Gastroesophageal sphincter (tissue), 4 donors: ENCODE measurements around the gene OASL. TPM values are rescaled to one million over a fixed set of nuclear protein-coding genes. Genes with fewer than 3 reads are reported as not detected.

Experiments used
- ATAC-seq: fragments of 150-250 bp; one replicate; pipeline ENCODE4 v1.9.1; 2016; ENCODE audit warnings: mild to moderate bottlenecking, moderate library complexity
- H3K27ac ChIP-seq, 4 donors: fragments of 200-600 bp; sonication (generic) in 3 of 4; 1 replicate in 3 of 4; 2 replicates in 1 of 4; pipeline ENCODE4 v1.5.1; 2016 to 2019
- H3K27me3 ChIP-seq: fragments of 200-600 bp; sonication (generic); one replicate; pipeline ENCODE4 v1.5.1; 2019
- H3K36me3 ChIP-seq, 2 donors: fragments of 200-600 bp; sonication (generic); one replicate each; pipeline ENCODE4 v1.5.1; 2019; ENCODE audit warnings: control low read depth in 1 of 2
- H3K4me1 ChIP-seq, 3 donors: fragments of 200-600 bp; sonication (generic); 1 replicate in 2 of 3; 2 replicates in 1 of 3; pipeline ENCODE4 v1.5.1; 2016 to 2019; ENCODE audit warnings: control low read depth in 2 of 3
- H3K4me3 ChIP-seq, 2 donors: fragments of 200-600 bp; sonication (generic); one replicate each; pipeline ENCODE4 v1.5.1; 2019; ENCODE audit warnings: mild to moderate bottlenecking in 1 of 2, moderate library complexity in 1 of 2
- H3K9me3 ChIP-seq, 3 donors: fragments of 200-600 bp; sonication (generic); one replicate each; pipeline ENCODE4 v1.5.1; 2017 to 2019; ENCODE audit warnings: control low read depth in 2 of 3
- EP300 ChIP-seq: sonication (generic); formaldehyde crosslinking; IDR thresholded peaks from one replicate; pipeline ENCODE4 v1.6.1; 2017; ENCODE audit warnings: antibody characterized with exemption, mild to moderate bottlenecking
- POLR2A ChIP-seq, 2 donors: fragments of 450-650 bp; IDR thresholded peaks; one replicate each; pipeline ENCODE4 v1.6.1; 2017; ENCODE audit warnings: antibody characterized with exemption in 2 of 2, mild to moderate bottlenecking in 2 of 2, moderate library complexity in 1 of 2
- POLR2AphosphoS5 ChIP-seq: sonication (generic); formaldehyde crosslinking; IDR thresholded peaks from one replicate; pipeline ENCODE4 v1.6.1; 2017; ENCODE audit warnings: antibody characterized with exemption
- WGBS, 2 donors: methylation state at CpG; one replicate each; pipeline ENCODE4 v1.1.5; 2018; ENCODE audit warnings: low coverage in 1 of 2; 5-methylcytosine and 5-hydroxymethylcytosine counted together
- total RNA-seq, 4 donors: library from RNA; depleted of rRNA; stranded (reverse); fragments of >200 nt; gene quantifications; one replicate each; pipeline ENCODE4 v1.1.0, GENCODE V29; 2016
- TF ChIP-seq, protein P1 (sequence below), 4 experiments: fragments of 200-600 bp in 2 of 4; fragments of 450-650 bp in 2 of 4; sonication (generic) in 1 of 4; IDR thresholded peaks; one replicate each; pipeline ENCODE4 v1.5.1; 2017 to 2019; ENCODE audit warnings: antibody characterized with exemption in 4 of 4, mild to moderate bottlenecking in 2 of 4, moderate library complexity in 2 of 4

The OASL gene
- total RNA-seq, 4 donors from 2014 or later: 0.31 to 3.0 (median 0.38) TPM

DNA sequence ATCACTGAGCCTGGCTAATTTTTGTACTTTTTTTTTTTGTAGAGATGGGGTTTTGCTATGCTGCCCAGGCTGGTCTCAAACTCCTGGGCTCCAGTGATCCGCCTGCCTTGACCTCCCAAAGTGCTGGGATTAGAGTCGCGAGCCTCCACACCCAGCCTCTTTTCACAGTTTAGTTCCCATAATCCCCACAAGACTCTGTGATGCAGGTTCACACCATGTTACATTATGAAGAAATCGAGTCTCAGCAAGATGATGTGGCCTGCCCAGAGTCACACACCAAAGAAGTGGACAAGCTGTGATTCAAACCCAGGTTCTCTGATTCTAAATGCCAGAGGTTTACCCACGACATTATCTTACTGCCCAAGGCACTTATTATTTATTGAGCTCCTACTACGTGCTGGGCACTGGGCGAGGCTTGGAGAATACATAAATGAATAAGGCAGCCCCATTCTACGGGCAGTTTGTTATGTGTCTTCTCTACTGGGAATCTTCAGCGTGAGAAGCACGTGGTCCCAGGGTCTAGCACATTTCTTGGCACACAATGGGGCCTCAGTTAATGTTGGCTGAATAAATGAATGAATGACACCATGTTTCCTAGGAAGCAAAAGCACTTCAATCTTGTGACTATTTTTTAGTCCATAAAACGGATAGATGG, 23.5 kb upstream of the OASL start:
- TF ChIP-seq POLR2AphosphoS5 (no peak), POLR2A (IDR thresholded peaks at IDR 0.05) (no peak), EP300 (no peak)
- TF ChIP-seq, protein P1, sequence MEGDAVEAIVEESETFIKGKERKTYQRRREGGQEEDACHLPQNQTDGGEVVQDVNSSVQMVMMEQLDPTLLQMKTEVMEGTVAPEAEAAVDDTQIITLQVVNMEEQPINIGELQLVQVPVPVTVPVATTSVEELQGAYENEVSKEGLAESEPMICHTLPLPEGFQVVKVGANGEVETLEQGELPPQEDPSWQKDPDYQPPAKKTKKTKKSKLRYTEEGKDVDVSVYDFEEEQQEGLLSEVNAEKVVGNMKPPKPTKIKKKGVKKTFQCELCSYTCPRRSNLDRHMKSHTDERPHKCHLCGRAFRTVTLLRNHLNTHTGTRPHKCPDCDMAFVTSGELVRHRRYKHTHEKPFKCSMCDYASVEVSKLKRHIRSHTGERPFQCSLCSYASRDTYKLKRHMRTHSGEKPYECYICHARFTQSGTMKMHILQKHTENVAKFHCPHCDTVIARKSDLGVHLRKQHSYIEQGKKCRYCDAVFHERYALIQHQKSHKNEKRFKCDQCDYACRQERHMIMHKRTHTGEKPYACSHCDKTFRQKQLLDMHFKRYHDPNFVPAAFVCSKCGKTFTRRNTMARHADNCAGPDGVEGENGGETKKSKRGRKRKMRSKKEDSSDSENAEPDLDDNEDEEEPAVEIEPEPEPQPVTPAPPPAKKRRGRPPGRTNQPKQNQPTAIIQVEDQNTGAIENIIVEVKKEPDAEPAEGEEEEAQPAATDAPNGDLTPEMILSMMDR (IDR thresholded peaks at IDR 0.05): no peak
- no peaks in the 10 kb centered on the region for H3K36me3 ChIP-seq
- H3K4me3 ChIP-seq: no peak overlapping the region
- H3K27me3 ChIP-seq: peaks cover 34% of the 10 kb centered on the region
- ATAC-seq: no peak
- H3K27ac ChIP-seq: no peak overlapping the region
- H3K9me3 ChIP-seq: no peaks in the 10 kb centered on the region
- peaks cover 0 to 13% (median 0%) of the 10 kb centered on the region in 3 donors for H3K4me1 ChIP-seq
- 79 to 91% methylated on average over 6 to 10 of the region's 11 CpGs for WGBS, 2 donors

DNA sequence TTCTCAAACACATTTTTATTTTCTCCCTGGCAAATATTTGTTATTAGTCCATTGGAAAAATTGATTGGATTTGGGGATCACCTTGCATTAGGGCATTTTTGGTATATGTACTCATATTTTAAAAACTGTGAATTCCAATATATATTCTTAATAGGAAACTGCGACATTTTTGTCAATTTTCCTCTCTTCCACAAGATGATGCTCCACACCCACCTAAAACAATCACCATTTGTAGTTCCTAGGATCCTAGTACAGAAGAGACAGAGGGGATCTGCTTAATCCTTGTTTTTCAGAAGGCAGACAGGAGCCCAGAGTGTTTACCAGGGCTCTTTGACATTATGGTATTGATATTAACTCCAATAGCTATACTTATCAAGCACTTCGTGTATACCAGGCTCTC, 22.8 kb upstream of the OASL start:
- WGBS, 2 donors: 37 to 58% methylated on average over 2 of the region's 2 CpGs
- TF ChIP-seq EP300: no peak
- no peak for TF ChIP-seq POLR2A (IDR thresholded peaks at IDR 0.05)
- no peak for TF ChIP-seq POLR2AphosphoS5
- TF ChIP-seq, protein P1 (IDR thresholded peaks at IDR 0.05): no peak

DNA sequence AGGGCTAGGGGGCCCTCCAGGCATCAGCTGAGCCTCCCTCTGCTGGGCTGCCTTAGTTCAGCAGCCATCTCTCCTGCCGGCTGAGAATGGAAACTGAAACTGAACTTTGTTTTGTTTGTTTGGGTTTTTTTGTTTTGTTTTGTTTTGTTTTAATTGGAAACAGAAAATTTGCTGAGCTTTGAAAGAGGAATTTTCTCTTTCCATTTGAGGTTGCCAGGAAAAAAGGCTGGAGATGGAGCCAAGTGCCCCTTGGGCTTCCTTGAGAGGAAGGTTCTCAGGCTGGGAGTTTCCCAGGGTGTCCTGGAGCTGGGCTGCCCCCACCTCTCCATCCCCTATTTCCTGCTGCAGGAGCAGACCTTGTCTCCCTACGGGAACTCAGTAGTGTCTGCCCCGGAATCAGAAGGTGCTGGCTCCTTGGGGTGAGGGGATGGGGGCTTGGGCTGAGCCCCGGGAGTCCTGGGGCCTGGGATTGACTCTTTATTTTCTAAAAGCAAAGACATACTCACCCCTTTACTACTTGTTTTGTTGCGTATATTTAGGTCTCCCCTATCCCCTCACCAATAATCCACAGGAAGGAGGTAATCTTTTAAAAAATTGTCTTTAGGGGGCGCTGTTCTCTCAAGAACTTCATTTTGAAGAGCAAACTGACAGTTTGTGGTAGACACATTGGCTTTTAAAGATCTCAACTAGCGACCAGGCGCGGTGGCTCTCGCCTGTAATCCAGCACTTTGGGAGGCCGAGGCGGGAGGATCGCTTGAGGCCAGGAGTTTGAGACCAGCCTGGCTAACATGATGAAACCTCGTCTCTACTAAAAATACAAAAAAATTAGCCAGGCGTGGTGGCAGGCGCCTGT, 21.3 kb upstream of the OASL start:
- 19 to 57% methylated on average over 6 to 7 of the region's 16 CpGs for WGBS, 2 donors
- Histone ChIP-seq H3K36me3 (no peaks in the 10 kb centered on the region), H3K9me3 (no peaks in the 10 kb centered on the region), H3K27me3 (peaks cover 30% of the 10 kb centered on the region), H3K4me1 (peaks cover 0 to 13% (median 0%) of the 10 kb centered on the region in 3 donors), H3K27ac (peak overlapping the region in 3 of 4 donors; percentile 7 to 60 (median 36)), H3K4me3 (peak overlapping the region in 1 of 2 donors; percentile 38)
- ATAC-seq: no peak
- TF ChIP-seq, protein P1 (IDR thresholded peaks at IDR 0.05): peak in 3 of 4 experiments; percentile 11 to 38 (median 24)
- no peak for TF ChIP-seq POLR2A (IDR thresholded peaks at IDR 0.05)
- no peak for TF ChIP-seq POLR2AphosphoS5
- TF ChIP-seq EP300: no peak

More for the DNA sequence above, 22.8 kb upstream of the OASL start:
- Histone ChIP-seq H3K27me3 (peaks cover 30% of the 10 kb centered on the region), H3K27ac (no peak overlapping the region), H3K4me1 (peaks cover 0 to 13% (median 0%) of the 10 kb centered on the region in 3 donors), H3K9me3 (no peaks in the 10 kb centered on the region), H3K36me3 (no peaks in the 10 kb centered on the region), H3K4me3 (no peak overlapping the region)
- no peak for ATAC-seq

DNA sequence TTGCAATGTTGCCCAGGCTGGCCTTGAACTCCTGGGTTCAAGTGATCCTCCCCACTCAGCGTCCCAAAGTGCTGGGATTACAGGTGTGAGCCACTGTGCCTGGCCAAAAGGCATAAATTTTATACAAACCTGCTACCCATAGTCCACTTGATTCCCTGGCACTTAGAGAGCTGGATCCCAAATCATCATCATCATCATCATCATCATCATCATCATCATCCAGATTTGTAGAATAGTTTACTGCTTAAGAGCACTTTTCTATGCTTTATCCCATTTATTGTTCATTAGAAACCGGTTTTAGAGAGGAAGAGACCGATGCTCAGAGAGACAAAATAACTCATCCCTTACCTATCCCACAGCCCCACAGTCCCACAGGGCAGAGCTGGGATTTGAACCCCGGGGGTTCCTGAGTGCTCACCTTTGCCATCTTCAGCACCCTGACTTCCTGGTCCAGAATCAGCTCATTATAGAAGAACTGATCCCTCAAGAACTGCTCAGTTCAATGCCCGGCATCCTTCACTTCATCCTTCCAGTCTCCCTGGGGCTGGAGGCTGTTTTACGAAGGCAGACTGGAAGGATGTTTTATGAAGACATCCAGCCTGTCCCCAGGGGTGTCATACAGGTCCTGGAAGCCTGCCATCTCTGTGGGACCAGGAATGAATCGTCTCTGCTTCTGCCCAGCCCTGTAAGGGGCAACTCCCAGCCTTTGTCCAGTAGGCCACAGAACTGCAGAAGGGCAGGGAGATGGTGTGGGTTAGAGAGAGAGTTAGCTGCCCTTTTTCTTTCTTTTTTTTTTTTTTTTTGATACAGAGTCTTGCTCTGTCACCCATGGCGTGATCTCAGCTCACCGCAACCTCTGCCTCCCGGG, 20.2 kb upstream of the OASL start:
- no peak for ATAC-seq
- 86 to 90% methylated on average over 3 to 7 of the region's 10 CpGs for WGBS, 2 donors
- TF ChIP-seq POLR2A (IDR thresholded peaks at IDR 0.05) (no peak), EP300 (no peak), POLR2AphosphoS5 (no peak)
- TF ChIP-seq, protein P1 (IDR thresholded peaks at IDR 0.05): no peak
- no peak overlapping the region for H3K4me3 ChIP-seq
- peaks cover 0 to 13% (median 0%) of the 10 kb centered on the region in 3 donors for H3K4me1 ChIP-seq
- no peaks in the 10 kb centered on the region for H3K36me3 ChIP-seq
- H3K27me3 ChIP-seq: peaks cover 30% of the 10 kb centered on the region
- H3K9me3 ChIP-seq: no peaks in the 10 kb centered on the region
- no peak overlapping the region for H3K27ac ChIP-seq
